ENCODE results near the gene GTPBP6.

- TF ChIP-seq CTCF (IDR thresholded peaks at IDR 0.05 in 8 of 11, conservative IDR thresholded peaks at IDR 0.05 in 3 of 11), result no peak
- no peak for TF ChIP-seq POLR2A (IDR thresholded peaks at IDR 0.05)
- no peak for TF ChIP-seq POLR2AphosphoS5 (IDR thresholded peaks at IDR 0.05)
These were observed 13.9 kb upstream of the GTPBP6 start for GRCh38 chrX:332496-332860.

Measured in spleen (tissue), 7 donors.